Calu3 (cell line): ENCODE results near the gene TAF7L. TPM values are rescaled to one million over a fixed set of nuclear protein-coding genes. Genes with fewer than 3 reads are reported as not detected.

Experiments used
- BruUV-seq: library from RNA; stranded (reverse); fragments of 400-500 nt; replicated peaks from 2 replicates; lab custom pipeline; 2021; lab: Mats Ljungman, UMichigan
- CTCF ChIA-PET: fragments of 300-600 bp; sonication (Branson Sonifier 250); formaldehyde crosslinking; loops from one replicate; lab custom pipeline; 2022; ENCODE audit warnings: antibody characterized with exemption; lab: Charles Lee
- DNase-seq: peaks from one replicate; pipeline ENCODE4 v3.0.0; 2022
- H3K27ac Mint-ChIP-seq: one replicate; pipeline ENCODE4 v1.8.0; 2022; ENCODE audit warnings: mixed read lengths; ENCODE audit not compliant: unreplicated experiment
- H3K27me3 Mint-ChIP-seq: one replicate; pipeline ENCODE4 v1.8.0; 2022; ENCODE audit warnings: mixed read lengths; ENCODE audit not compliant: unreplicated experiment
- H3K36me3 Mint-ChIP-seq: one replicate; pipeline ENCODE4 v1.8.0; 2022; ENCODE audit warnings: mild to moderate bottlenecking, moderate library complexity, mixed read lengths; ENCODE audit not compliant: insufficient read depth, unreplicated experiment
- H3K4me1 Mint-ChIP-seq: one replicate; pipeline ENCODE4 v1.8.0; 2022; ENCODE audit warnings: mild to moderate bottlenecking, low read depth, mixed read lengths; ENCODE audit not compliant: unreplicated experiment
- H3K4me3 Mint-ChIP-seq: one replicate; pipeline ENCODE4 v1.8.0; 2022; ENCODE audit warnings: mild to moderate bottlenecking, low read depth, moderate library complexity, mixed read lengths; ENCODE audit not compliant: unreplicated experiment
- H3K9me3 Mint-ChIP-seq: one replicate; pipeline ENCODE4 v1.8.0; 2022; ENCODE audit warnings: low read depth, mixed read lengths; ENCODE audit not compliant: unreplicated experiment
- intact Hi-C: fragments of 100-400 bp; cut with micrococcal nuclease; formaldehyde crosslinking; loops from one replicate; pipeline ENCODE4 v1.10.0; 2022; ENCODE audit not compliant: unreplicated experiment
- total RNA-seq: library from RNA; stranded (reverse); gene quantifications from 2 replicates; pipeline ENCODE4 v1.2.3, GENCODE V29; 2022
- TF ChIP-seq, protein P1 (sequence below): fragments of 200-600 bp; IDR thresholded peaks from one replicate; pipeline ENCODE4 v1.8.0; 2022; ENCODE audit warnings: antibody characterized with exemption; ENCODE audit not compliant: unreplicated experiment

Gene TAF7L
- total RNA-seq, 1 experiment from 2014 or later: not detected

DNA sequence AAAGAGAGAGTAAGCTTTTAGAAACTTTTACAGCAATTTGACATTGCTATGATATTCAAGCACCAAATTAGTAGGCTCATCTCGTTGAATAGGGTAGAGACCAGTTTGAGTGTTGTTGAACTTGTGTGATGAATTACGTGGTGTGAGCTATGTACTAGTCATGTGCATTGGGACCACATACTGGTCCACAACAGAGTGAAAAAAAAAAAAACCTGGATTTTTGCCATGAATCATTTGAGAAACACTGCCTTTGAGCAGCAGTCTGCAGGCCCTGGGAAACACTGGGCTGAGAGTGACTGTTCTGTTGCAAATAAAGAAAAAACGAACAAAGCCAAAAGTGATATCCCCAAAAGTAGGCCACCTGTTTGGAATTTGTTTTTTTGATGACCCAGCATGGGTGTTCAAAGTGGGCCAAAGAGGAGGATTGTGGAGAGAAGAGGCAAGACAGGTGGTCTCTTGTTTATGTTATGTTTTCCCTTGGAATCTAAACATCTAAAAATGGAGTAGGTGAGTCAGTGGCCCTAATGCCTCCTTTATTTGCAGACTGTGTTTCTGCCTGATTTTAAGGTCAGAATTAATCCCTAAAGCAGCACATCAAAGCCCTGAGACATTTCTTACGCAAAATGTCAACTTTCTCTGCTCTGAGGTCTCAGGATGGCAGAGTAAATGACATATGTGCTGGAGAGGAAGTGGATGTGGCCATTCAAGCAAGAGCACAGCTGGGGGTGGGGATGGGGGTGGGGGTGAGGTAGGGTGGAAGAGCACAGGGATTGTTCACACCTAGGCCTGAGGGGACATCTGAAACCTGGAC lies 33.5 kb downstream of the TAF7L start:
- CTCF ChIA-PET: no interaction called here
- no TSS peak for BruUV-seq
- no peak for DNase-seq
- no peak overlapping the region for H3K27ac Mint-ChIP-seq
- H3K4me1 Mint-ChIP-seq: no peaks in the 10 kb centered on the region
- no peaks in the 10 kb centered on the region for H3K36me3 Mint-ChIP-seq
- H3K27me3 Mint-ChIP-seq: peaks cover 14% of the 10 kb centered on the region
- no peak overlapping the region for H3K4me3 Mint-ChIP-seq
- intact Hi-C loops: no loop called here
- TF ChIP-seq, protein P1, sequence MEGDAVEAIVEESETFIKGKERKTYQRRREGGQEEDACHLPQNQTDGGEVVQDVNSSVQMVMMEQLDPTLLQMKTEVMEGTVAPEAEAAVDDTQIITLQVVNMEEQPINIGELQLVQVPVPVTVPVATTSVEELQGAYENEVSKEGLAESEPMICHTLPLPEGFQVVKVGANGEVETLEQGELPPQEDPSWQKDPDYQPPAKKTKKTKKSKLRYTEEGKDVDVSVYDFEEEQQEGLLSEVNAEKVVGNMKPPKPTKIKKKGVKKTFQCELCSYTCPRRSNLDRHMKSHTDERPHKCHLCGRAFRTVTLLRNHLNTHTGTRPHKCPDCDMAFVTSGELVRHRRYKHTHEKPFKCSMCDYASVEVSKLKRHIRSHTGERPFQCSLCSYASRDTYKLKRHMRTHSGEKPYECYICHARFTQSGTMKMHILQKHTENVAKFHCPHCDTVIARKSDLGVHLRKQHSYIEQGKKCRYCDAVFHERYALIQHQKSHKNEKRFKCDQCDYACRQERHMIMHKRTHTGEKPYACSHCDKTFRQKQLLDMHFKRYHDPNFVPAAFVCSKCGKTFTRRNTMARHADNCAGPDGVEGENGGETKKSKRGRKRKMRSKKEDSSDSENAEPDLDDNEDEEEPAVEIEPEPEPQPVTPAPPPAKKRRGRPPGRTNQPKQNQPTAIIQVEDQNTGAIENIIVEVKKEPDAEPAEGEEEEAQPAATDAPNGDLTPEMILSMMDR: no peak
- H3K9me3 Mint-ChIP-seq: no peaks in the 10 kb centered on the region

DNA sequence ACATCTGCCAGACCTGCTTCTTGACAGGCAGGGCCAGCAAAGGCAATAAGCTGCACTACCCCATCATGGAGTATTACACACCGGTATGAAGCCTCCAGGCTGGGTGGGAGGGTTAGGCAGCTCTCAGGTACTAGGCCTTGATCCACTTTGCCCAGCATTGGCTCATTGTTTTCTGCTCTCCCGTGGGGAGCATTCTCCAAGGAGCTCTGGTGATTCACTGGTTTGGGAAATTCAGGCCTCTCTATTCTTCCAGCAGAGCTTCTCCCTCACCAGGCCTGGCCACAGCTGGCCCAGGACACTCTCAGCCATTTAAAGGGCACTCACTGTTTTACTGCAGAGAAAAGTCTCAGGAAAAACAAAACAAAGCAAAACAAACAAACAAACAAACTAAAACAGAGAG lies 38.5 kb downstream of the TAF7L start:
- no peak overlapping the region for H3K4me3 Mint-ChIP-seq
- H3K4me1 Mint-ChIP-seq: no peaks in the 10 kb centered on the region
- CTCF ChIA-PET: interaction anchor here (0.5 kb wide), 1 partner anchor 144 kb away, joined by 4 read pairs; no protein-coding TSS in a partner anchor
- TF ChIP-seq, protein P1: no peak
- H3K9me3 Mint-ChIP-seq: no peaks in the 10 kb centered on the region
- intact Hi-C loops: no loop called here
- DNase-seq: no peak
- no TSS peak for BruUV-seq
- no peak overlapping the region for H3K27ac Mint-ChIP-seq
- peaks cover 3% of the 10 kb centered on the region for H3K27me3 Mint-ChIP-seq
- no peaks in the 10 kb centered on the region for H3K36me3 Mint-ChIP-seq

DNA sequence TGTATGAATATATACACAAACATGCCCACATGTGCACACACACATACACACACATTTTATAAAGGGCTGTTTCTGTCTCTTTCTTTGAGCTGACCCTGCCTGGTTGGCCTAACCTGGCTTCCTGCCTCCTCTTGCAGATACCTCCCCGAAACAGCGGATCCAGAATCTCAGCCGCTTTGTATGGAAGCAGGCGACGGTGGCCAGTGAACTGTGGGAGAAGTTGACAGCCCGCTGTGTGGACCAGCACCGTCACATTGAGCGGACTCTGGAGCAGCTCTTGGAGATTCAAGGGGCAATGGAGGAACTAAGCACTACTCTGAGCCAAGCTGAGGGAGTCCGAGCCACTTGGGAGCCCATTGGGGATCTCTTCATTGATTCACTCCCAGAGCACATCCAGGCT lies 49.6 kb downstream of the TAF7L start:
- CTCF ChIA-PET: no interaction called here
- Mint-ChIP-seq H3K27ac (no peak overlapping the region), H3K9me3 (no peaks in the 10 kb centered on the region), H3K27me3 (peaks cover 46% of the 10 kb centered on the region), H3K4me3 (no peak overlapping the region), H3K36me3 (no peaks in the 10 kb centered on the region), H3K4me1 (no peaks in the 10 kb centered on the region)
- no peak for DNase-seq
- no TSS peak for BruUV-seq
- intact Hi-C loops: no loop called here
- TF ChIP-seq, protein P1: no peak

DNA sequence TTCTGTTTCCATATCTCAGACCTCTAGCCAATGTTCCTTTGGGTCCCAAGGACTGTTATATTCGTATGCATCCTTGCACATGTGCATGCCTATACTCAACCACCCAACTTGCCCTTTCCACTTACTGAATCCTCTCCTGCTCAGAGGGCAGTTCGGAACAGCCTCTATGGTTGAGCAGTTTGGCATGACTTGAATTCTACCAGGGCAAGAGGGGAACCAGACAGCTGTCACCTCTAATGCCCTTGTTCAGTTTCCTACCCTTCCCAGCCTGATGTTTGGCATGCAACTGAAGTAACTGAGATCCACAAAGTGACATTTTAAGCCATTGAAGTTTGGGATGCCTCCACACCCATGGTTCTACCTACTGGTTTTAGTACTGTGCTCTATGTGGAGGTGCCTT lies 54.1 kb downstream of the TAF7L start:
- CTCF ChIA-PET: no interaction called here
- H3K36me3 Mint-ChIP-seq: no peaks in the 10 kb centered on the region
- no peaks in the 10 kb centered on the region for H3K9me3 Mint-ChIP-seq
- peaks cover 43% of the 10 kb centered on the region for H3K27me3 Mint-ChIP-seq
- TF ChIP-seq, protein P1: no peak
- no peak overlapping the region for H3K4me3 Mint-ChIP-seq
- H3K4me1 Mint-ChIP-seq: no peaks in the 10 kb centered on the region
- H3K27ac Mint-ChIP-seq: no peak overlapping the region
- DNase-seq: no peak
- intact Hi-C loops: no loop called here
- BruUV-seq: no TSS peak
